ENCODE data around the gene INMT.

The INMT gene

GRCh38 chr7:30789334-30789711 lies 37.4 kb downstream of the INMT start:
- DNase-seq = no peak

GRCh38 chr7:30790356-30790755 lies 38.4 kb downstream of the INMT start:
- DNase-seq = no peak

- no peak for DNase-seq
Observed at GRCh38 chr7:30791114-30791513, 39.2 kb downstream of the INMT start.

- DNase-seq = no peak
Observed at GRCh38 chr7:30795161-30795948, 43.4 kb downstream of the INMT start.

GRCh38 chr7:30796105-30796869 lies 44.4 kb downstream of the INMT start:
- no peak for DNase-seq

GRCh38 chr7:30797176-30798040 lies 45.5 kb downstream of the INMT start:
- no peak for DNase-seq

- no peak for DNase-seq
Observed at GRCh38 chr7:30799206-30799975, 47.5 kb downstream of the INMT start.

GRCh38 chr7:30799976-30800661 lies 48.2 kb downstream of the INMT start:
- DNase-seq = no peak

- DNase-seq = peak; percentile 84 to 90
Observed at GRCh38 chr7:30800785-30801252, 48.9 kb downstream of the INMT start.

- no peak for DNase-seq
Observed at GRCh38 chr7:30802812-30803211, 50.9 kb downstream of the INMT start.

GRCh38 chr7:30804078-30804661 lies 52.2 kb downstream of the INMT start:
- no peak for DNase-seq

- no peak for DNase-seq
Observed at GRCh38 chr7:30805081-30805691, 53.3 kb downstream of the INMT start.

- no peak for DNase-seq
Observed at GRCh38 chr7:30805931-30806330, 54.0 kb downstream of the INMT start.
